Gastroesophageal sphincter (tissue), 3 donors: ENCODE results near the gene ZNF326.

Source experiments
- EP300 ChIP-seq: sonication (generic); formaldehyde crosslinking; IDR thresholded peaks from one replicate; pipeline ENCODE4 v1.6.1; 2017; ENCODE audit warnings: antibody characterized with exemption, mild to moderate bottlenecking
- POLR2A ChIP-seq, 2 donors: fragments of 450-650 bp; IDR thresholded peaks; one replicate each; pipeline ENCODE4 v1.6.1; 2017; ENCODE audit warnings: antibody characterized with exemption in 2 of 2, mild to moderate bottlenecking in 2 of 2, moderate library complexity in 1 of 2
- POLR2AphosphoS5 ChIP-seq: sonication (generic); formaldehyde crosslinking; IDR thresholded peaks from one replicate; pipeline ENCODE4 v1.6.1; 2017; ENCODE audit warnings: antibody characterized with exemption
- TF ChIP-seq, protein P1 (sequence below), 4 experiments: fragments of 200-600 bp in 2 of 4; fragments of 450-650 bp in 2 of 4; sonication (generic) in 1 of 4; IDR thresholded peaks; one replicate each; pipeline ENCODE4 v1.5.1; 2017 to 2019; ENCODE audit warnings: antibody characterized with exemption in 4 of 4, mild to moderate bottlenecking in 2 of 4, moderate library complexity in 2 of 4

DNA sequence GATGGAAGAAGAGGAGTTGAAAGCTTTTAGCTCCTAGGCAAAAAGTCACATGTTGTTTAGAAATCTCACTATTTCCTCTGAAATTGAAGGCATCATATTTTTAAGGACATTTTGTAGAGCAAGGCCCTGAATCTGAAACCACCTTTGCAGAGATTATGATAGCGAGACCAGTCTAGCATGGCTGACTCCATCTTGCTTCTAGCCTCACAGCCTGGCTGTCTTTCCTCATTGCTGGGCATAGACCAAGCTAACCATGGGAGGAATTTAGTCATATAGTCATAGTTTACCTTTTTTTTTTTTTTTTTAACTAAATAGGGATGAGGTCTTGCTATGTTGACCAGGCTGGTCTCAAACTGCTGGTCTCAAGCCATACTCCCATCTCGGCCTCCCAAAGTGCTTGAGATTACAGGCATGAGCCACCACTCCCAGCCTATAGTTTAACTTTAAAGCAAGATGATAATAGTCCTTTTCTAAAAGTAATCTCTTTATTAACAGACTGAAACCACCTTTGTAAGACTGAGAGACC, 42.2 kb upstream of the ZNF326 start:
- TF ChIP-seq POLR2AphosphoS5 (no peak), POLR2A (IDR thresholded peaks at IDR 0.05) (no peak), EP300 (no peak)
- TF ChIP-seq, protein P1, sequence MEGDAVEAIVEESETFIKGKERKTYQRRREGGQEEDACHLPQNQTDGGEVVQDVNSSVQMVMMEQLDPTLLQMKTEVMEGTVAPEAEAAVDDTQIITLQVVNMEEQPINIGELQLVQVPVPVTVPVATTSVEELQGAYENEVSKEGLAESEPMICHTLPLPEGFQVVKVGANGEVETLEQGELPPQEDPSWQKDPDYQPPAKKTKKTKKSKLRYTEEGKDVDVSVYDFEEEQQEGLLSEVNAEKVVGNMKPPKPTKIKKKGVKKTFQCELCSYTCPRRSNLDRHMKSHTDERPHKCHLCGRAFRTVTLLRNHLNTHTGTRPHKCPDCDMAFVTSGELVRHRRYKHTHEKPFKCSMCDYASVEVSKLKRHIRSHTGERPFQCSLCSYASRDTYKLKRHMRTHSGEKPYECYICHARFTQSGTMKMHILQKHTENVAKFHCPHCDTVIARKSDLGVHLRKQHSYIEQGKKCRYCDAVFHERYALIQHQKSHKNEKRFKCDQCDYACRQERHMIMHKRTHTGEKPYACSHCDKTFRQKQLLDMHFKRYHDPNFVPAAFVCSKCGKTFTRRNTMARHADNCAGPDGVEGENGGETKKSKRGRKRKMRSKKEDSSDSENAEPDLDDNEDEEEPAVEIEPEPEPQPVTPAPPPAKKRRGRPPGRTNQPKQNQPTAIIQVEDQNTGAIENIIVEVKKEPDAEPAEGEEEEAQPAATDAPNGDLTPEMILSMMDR (IDR thresholded peaks at IDR 0.05), result no peak
